NCI-H345 (cell line): Measurements from ENCODE around the gene C3orf20.
"Not testable (repeated sequence)": the region's sequence is repeated elsewhere in the genome, so short reads cannot be mapped to it uniquely, and the experiment has no call there.

Experiments
- DNase-seq: peaks from one replicate; lab custom pipeline; 2025; lab: John Stamatoyannopoulos, UW

C3orf20 gene

DNA sequence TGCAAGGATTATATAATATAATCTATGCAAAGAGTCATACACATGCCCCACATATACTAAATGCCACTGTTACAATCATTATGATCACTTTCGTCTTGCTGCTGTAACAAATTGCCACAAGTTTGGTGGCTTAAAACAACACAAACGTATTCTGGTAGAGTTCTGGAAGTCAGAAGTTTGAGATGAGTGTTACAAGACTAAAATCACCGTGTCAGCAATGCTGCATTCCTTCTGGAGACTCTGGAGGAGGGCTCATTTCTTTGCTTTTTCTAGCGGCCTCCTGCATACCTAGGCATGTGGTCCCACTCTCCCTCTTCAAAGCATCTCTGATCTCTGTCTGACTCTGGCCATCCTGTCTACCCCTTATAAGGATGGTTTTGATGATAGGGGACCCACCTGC, 24.7 kb upstream of the C3orf20 start:
- no peak for DNase-seq

DNA sequence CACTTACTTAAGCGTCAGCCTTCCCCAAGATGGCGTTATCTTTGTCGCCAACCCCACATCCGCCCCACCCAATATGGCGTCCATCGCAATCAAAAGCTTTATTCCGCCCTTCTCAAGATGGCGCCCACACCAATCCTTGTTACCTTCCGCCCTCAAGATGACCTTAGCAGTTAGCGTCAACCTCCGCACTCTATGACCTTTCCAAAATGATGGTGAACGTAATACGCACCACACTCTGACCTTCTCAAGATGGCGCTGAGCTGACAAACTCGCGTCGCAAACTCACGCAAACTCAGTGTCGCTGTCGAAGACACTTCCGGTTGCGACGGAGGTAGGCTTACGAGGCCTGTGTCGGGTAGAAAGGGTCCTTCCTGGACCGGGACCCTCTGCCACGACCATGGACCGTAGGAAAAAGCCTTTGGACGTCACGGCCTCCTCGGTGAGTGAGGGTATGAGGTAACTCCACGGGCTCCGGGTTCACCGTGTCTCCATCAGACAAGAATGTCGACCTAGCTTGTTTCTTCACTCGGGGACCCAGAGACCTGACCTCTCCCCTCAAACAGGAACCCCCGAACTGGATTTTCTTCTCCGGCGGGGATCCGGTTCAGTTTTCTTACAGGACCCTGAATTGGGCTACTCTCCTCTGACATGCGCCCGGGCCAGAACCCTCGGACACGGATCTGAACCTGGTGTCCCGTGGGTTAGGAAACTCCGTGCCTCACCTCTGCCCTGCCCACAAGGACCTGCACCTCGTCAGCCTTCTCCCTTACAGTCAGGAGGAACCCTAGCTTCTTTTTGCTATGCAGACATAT, 23.3 kb upstream of the C3orf20 start, which contains the start of gene CCDC174:
Gene CCDC174 (plus strand): TSS at position 323 of the 812 bp plus-strand sequence. CDS start 75 bp downstream, at position 398.
- peak; percentile 98 for DNase-seq

DNA sequence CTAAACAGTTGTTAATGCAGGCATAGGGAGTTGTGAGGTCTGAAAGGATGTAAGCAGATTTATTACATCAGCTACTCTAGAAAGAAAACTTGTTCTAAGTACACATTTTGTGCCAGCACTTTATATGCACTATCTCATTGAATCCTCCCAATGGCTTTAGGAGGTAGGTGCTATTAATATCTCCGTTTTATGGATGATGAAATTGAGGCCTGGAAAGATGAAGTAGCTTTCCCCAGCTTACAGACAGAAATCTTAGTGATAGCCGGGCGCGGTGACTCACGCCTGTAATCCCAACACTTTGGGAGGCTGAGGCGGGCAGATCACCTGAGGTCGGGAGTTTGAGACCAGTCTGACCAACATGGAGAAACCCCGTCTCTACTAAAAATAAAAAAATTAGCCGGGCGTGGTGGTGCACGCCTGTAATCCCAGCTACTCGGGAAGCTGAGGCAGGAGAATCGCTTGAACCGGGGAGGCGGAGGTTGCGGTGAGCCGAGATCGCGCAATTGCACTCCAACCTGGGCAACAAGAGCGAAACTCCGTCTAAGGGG, 22.5 kb upstream of the C3orf20 start:
- not testable (repeated sequence) for DNase-seq

DNA sequence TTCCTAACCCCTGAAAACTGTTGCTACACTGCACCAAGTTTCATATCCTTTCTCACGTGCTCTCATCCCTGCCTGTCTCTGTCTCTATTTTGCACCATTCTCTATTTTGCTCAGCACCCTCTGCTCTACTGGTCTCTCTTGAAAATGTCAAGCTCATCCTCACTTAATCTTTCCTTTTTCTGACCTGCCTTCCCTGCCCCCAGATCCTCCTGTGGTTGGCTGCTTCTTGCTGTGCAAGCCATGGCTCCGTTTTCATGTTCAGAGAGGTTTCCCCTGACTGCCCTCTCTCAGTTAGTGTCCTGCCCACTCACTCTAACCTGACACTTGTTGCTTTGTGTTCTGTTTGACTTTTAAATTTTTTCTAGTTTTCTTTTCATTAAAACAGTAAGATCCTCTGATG, 17.4 kb upstream of the C3orf20 start:
- no peak for DNase-seq

DNA sequence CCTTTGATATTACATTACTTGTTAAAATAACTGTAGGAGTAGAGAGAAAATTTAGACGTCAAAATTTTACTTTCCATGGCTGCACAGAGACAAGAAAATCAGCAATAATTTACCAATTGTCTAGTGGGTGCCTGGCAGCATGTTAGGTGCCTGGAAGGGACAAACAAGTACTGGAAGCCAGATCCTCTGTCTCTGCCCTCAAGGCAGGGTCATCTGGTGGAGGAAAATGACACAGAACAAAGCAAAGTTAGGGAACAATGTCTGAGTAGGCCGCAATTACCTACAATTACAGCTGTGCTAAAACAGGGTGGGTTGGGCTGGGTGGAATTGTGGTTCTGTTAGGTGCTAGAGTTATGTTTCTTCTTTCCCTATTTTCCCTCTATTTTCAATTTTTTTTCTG, 16.0 kb upstream of the C3orf20 start:
- DNase-seq = no peak

DNA sequence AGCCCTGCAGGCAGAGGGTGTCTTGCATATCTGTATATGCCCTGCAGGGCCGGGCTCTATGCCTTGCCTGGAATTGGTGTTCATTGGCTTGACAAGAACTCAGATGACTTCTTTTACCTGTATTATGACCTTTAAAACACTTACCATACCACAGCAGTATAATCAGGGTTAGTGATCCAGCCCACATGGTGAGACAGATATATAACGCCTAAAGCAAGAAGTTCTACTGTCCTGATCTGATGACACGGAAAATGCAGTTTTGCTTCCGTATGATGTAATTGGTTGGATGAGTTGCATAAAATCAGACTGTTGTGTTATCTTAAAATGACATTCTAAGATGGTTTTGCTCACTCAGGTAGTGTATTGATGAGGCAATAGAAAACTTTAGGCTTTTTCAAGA, 14.0 kb upstream of the C3orf20 start:
- DNase-seq = no peak

DNA sequence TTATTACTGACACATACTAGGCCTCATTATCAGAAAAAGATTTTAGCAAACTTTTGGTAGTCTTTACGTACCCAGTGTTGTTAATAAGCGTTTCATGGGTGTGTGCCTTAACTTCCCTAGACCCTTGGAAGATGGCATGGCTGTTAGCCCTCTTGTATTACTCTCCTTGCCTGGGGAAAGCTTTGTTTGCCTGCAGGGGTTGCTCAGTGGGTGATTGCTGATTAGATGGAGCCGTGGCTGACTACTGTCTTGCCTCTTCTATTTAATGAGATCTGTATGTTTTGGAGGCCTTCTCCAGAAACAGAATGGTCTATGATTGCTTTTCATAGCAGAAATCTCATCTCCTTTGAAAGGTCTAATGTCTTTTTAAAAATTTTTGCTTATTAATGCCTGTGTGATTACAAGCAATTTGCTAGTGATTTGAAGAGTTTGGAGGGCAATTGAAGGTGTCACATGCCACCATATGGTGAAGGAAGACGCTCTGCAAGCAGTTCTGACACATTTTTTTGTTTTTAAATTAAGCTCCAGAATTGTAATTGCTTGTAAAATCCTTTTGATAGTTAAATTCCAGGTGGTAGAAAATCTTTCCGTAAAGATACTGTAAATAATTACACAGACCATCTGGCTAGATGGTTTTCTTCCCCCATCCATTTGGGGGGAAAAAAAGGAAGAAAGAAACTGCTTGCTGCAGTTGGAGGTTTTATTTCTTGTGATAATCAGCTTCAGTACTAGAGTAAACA, 11.4 kb upstream of the C3orf20 start:
- DNase-seq = no peak

DNA sequence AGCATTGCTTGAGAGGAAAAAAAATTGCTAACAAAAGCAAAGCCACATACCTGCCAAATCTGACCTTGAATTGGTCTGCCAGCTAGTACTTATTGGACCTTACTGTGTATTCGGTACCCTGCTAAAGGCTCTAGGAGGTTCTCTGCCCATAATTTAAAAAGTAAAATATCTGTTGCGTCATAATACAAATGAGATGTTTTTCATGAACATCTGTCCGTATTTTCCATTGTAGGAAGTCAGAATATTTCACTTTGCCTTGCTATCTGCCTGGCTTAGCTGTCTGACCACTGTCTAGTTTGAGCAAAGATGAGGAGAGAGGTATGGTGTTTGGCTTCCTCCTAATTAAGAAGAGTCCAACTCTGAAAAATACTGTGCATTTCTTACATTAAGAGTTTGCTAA, 10.8 kb upstream of the C3orf20 start:
- no peak for DNase-seq

DNA sequence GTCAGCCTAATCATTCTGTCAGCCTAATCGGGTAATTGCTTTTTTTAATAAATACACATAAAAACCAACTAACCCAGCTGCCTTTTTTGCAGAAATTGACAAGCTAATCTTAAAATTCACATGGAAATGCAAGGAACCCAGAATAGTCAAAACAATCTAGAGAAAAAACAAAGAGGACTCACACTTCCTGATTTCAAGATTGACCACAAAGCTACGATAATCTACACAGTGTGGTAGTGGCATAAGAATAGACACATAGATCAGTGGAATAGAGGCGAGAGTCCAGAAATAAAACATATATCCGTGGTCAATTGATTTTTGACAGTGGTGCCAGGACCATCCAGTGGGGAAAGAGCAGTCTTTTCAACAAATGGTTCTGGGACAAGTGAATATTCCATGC, 2.4 kb upstream of the C3orf20 start:
- no peak for DNase-seq

DNA sequence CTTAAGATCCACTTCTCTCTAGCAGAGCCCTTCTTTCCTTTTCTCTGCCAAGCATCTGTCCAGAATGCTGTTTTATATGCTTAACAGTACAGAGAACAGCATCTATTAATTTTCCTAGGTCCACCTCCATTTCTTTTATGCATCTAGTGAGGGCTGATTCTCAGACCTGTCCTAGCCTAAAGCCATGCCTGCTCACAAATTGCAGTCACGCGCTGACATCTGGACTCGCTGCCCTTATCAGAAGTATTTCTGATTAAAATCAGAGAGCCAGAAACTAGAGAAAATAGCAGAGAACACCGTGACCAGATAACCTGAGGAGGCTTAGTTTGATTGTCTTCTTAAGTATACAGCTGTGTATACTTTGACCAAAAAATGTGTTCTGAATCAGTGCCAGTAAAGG, 1.9 kb downstream of the C3orf20 start:
- no peak for DNase-seq

DNA sequence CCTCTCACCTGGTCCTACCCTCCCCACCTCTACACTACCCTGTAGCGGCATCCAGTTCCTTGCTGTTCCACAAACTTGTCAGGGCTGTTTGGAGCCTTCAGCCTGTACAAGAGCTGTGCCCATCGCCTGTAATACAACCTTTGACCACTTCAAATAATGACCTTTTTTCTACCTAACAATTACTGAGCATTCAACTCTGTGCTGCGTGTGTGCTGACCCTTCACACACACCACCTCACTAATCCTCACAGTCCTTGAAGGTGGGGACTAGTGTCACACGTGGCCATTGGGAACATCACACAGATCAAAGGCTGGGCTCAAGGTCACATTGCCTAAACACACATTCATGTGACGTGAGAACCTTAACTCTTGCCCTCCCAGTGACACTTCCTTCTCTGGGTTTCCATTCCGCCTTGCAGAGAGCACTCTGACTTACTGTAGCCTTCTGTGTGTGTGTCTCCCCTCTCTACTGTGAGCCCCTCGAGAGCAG, 3.1 kb downstream of the C3orf20 start:
- DNase-seq = no peak

DNA sequence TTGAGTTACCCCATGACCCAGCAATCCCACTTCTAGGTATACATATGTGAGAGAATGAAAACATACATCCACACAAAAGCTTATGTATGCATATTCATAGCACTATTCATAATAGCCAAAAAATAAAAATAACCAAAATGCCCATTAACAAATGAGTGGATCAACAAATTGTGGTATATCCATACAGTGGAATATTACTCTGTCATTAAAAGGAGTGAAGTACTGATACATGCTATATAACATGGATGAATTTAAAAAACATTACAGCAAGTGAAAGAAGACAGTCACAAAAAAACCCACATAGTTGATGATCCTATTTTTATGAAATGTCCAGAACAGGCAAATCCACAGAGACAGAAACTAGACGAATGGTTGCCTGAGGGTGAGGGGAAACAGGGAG, 5.2 kb downstream of the C3orf20 start:
- DNase-seq = no peak

DNA sequence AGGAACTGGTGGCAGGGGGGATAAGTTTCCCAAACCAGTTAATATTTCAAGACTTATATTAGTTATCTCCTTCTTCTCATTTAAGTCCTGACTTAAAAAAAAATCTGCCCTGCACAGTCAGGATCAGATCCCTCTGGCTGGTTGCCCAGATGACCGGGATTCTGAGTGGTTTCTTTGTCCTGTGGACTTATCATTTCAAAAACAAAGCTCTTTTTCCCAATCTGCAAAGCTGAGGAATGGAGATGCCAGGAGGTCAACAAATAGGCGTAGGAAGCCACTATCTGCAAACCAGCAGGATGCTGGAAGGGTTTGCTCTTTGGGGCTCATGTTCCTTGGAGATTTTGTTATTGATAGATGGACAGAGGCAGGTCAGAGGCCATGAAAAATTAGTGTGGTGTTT, 5.8 kb downstream of the C3orf20 start:
- DNase-seq = no peak

DNA sequence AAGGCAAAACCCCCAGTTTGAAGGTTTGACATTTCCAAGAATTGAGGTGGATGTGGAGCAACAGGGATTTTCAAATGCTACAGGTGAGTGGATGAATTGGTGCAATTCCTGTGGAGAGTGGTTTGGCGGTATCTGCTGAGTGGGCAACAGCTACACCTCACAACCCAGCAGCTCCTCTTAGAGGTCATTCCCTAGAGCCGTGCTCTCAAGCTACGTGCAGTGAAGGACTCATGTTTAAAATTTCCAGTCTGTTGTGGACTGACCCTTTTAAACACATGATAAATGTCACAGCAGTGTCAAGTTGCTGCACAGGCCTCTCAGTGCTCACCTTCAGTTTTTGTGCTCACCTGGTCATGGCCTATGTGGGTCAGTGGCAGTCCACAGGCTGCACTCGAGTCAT, 9.5 kb downstream of the C3orf20 start:
- DNase-seq = no peak

DNA sequence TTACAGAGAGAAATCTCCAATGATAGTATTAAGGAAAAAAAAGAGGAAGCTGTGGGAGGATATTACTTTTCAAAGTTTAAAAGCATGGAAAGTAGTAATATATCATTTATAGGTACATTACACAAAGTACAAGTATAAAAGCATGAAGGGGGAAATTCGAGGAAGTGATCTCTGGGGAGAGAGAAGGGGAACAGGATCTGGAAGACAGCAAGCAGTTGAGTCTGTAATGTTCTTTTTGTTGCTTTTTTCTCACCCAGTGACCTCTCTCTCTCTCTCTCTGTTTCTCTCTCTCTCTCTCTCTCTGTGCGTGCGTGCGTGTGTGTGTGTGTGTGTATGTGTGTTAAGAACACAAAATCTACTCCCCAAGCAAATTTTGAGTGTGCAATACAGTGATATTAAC, 10.2 kb downstream of the C3orf20 start:
- no peak for DNase-seq

DNA sequence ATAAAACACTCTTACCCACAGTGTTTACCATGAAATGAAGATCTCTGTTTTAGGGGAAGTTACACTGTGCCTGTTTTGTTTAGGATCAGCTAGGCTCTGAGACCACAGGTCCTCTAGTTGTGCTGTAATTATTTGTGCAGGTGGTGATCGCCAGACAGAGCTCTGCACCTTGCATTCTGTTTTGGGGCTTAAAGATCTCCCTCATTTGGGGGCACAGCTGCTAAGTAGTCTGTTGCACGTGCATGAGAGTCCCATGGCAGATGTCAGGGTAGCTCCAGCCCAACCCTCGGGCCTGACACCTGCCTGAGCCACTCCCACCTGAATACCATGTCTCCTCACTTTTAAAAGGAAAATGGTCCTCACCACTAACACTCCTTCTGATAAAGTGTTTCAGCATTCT, 12.4 kb downstream of the C3orf20 start:
- no peak for DNase-seq

DNA sequence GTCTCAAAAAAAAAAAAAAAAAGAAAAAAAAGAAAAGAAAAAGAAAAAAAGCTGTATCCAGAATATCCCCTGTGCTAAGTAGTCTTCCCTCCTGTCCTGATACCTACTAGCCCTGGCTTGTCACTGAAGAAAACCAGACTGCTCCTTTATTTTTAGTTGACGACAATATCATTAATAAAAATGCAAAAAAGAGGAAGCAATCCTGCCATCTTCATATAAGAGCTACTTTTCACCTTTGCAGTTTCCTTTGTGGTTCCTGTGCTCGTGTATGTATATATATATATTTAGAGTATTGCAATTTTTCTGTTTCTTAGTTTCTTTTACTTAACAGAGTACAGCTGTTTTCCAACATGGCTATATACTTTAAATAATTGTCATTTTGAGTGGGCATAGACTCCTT, 13.6 kb downstream of the C3orf20 start:
- DNase-seq = no peak

DNA sequence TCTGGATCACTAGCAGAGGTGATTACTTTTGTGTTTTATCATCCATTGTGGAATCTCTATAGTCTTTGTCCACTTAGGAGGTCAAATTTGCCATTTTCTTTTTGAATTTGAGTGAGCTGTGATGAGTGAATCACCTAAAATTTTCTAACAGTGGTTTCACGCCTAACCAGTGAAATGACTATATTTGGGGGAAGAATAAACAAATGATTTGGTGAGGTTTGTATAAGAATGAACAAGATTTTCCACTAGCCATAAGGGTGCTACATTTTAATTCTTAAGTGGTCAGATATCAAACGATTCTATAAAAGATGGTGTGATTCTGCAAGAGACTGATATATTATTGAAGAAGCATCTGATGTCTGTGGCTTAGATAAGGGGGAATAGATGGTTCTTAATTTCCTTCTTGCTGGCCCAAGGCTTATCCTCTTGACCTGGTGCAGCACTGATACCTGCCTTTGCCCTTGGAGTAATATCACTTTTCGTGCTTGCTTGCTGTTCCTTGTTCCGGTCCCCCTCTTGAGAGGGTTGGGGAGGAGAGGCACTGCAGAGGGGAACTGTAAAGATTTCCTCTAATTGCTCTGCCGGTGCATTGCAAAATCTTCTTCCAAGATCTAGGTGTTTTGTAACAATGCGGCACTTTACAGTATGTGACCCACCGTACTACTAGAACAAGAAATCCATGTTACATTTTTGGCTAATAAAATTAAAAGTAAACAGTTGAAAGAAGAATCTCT, 14.5 kb downstream of the C3orf20 start:
- DNase-seq = no peak

DNA sequence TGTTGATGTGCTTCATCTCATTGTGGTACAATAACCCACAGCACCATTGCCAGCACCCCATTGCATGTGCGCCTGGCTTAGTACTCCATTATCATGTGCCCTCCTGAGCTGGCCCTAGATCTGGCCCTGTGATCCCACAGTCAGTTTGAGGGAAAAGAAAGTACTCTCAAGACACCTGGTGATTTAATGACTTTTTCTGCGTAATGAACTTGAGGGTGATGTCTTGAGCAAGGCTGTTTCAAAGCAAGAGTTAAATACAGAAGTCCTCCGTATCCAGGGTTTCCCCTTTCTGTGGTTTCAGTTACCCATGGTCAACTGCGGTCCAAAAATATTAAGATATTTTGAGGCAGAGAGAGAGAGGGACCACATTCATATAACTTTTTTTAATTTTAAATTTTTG, 16.3 kb downstream of the C3orf20 start:
- no peak for DNase-seq

DNA sequence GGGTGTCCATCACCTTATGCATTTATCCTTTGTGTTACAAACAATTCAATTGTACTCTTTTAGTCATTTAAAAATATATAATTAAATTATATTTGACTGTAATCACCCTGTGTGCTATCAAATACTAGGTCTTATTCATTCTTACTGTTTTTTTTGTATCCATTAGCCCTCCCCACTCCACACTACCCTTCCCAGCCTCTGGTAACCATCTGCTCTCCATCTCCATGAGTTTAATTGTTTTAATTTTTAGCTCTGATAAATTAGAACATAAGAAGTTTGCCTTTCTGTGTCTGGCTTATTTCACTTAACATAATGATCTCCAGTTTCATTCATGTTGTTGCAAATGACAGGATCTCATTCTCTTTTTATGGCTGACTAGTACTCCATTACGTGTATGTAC, 16.8 kb downstream of the C3orf20 start:
- DNase-seq = no peak

DNA sequence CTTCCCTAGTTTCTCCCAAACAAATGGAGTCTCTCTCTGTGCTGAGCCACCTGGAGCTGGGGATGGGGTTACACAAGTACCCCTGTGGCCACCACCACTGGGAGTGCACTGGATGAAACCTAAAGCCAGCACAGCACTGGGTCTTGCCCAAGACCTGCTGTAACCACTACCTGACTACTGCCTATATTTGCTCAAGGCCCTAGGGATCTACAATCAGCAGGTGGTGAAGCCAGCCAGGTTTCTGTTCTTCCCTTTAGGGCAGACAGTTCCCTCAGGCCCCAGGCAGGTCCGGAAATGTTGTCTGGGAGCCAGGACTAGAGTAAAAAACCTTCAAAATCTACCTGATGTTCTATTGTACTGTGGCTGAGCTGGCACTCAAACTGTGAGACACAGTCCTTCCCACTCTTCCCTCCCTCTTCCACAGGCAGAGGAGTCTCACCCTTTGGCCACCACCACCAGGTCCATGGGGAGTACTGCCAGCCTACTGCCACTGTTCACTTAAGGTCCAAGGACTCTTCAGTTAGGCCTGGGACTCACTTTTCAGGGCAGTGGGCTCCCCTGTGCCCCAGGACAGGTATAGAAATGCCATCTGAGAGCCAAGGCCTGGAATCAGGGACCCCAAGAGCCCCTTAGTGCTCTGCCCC, 23.8 kb downstream of the C3orf20 start:
- peak; percentile 2 for DNase-seq

DNA sequence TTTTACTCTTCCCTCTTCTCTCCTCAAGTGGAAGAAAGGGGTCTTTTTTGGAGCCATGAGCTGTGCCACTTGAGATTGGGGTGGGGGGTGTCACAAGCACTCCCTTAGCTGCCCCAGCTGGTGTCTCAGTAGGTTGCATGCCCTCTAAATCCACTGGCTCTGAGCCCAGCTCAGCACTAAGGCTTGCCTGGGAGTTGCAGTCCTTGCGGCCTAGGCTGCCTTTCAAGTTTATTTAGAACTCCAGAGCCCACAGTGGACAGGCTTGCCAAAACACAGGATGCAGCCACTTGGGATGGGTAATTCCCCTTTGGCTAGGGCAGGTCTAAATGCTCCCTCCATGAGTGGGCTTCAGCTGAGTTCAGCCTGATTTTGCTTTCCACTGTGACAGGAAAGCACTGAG, 24.7 kb downstream of the C3orf20 start:
- no peak for DNase-seq
